Coronary artery (tissue), 2 donors: ENCODE measurements around the gene RPS6KL1.

Source experiments
- DNase-seq: peaks from one replicate; pipeline ENCODE4 v3.0.0-alpha.2; 2017; ENCODE audit warnings: low spot score
- H3K27ac ChIP-seq, 2 donors: fragments of 200-600 bp; sonication (generic); one replicate each; pipeline ENCODE4 v1.5.1; 2016 to 2019
- H3K4me3 ChIP-seq: fragments of 200-600 bp; sonication (generic); 2 replicates; pipeline ENCODE4 v1.5.1; 2016; ENCODE audit warnings: mild to moderate bottlenecking, moderate library complexity
- TF ChIP-seq, protein P1 (sequence below): fragments of 200-600 bp; sonication (generic); IDR thresholded peaks from one replicate; pipeline ENCODE4 v1.5.1; 2019; ENCODE audit warnings: antibody characterized with exemption

Gene RPS6KL1

DNA sequence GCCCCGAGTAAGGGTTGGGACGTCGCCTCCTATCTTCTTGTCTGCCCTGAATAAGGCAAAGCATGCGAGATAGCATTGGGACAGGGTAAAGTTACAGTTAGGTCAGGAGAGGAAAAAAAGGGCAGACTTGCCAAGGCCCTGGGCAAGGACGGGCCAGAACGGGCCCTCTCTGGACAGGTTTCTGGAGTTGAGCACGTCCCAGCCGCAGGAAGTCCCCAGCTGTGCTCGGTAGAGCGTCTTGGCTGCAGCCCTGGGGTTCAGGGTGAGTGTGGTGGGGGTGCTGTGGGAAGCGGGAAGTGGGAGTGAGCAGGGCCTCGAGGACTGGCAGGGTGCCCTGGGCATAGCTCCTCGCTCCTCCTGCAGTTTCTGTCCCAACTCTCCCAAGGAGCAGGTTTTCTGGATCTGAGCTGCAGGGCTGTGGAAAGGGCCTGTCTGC lies 5.4 kb downstream of the RPS6KL1 start:
- peak overlapping the region; percentile 58 to 82 for H3K27ac ChIP-seq
- TF ChIP-seq, protein P1, sequence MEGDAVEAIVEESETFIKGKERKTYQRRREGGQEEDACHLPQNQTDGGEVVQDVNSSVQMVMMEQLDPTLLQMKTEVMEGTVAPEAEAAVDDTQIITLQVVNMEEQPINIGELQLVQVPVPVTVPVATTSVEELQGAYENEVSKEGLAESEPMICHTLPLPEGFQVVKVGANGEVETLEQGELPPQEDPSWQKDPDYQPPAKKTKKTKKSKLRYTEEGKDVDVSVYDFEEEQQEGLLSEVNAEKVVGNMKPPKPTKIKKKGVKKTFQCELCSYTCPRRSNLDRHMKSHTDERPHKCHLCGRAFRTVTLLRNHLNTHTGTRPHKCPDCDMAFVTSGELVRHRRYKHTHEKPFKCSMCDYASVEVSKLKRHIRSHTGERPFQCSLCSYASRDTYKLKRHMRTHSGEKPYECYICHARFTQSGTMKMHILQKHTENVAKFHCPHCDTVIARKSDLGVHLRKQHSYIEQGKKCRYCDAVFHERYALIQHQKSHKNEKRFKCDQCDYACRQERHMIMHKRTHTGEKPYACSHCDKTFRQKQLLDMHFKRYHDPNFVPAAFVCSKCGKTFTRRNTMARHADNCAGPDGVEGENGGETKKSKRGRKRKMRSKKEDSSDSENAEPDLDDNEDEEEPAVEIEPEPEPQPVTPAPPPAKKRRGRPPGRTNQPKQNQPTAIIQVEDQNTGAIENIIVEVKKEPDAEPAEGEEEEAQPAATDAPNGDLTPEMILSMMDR, result no peak
- DNase-seq, result peak; percentile 83
- H3K4me3 ChIP-seq, result no peak overlapping the region

DNA sequence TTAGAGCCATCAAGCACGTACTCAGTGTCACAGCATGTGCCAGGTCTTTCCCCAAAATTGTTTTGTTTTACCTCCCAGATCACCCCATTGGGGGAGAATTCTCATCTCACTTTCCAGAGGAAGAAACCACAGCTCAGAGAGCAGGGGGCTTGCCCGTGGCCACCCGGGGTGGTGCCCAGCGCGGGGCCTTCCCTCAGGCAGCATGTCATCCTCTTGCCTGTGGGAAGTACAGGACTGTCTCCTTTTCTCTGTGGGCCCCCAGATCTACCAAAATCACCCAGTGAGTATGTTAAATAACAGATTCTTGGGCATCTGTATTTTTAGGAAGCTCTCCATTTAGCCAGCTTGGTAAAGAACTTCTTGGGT lies 5.9 kb downstream of the RPS6KL1 start:
- peak overlapping the region; percentile 58 to 82 for H3K27ac ChIP-seq

DNA sequence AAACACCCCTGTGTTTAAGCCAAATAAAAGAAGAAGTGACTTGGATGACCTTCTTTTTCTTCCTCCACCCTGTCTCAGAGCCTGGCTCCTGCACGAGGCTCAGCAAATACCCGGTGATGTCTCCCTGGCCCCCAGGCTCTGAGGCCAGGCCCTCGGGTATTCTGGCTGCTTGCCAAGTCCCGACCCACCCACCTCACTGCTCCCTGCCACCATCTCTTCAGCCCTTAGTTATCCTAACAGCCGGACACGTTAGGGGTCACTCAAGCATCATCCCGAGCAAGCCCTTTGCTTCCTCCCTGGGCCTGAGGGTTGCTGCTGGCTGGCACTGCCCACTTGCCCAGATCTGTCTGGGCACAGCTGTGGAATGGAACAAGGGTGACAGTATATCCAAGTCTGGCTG lies 7.2 kb downstream of the RPS6KL1 start:
- DNase-seq, result no peak
- TF ChIP-seq, protein P1, result no peak
- H3K4me3 ChIP-seq, result no peak overlapping the region
- H3K27ac ChIP-seq, result no peak overlapping the region

More for the DNA sequence above, 5.9 kb downstream of the RPS6KL1 start:
- TF ChIP-seq, protein P1, result no peak
- DNase-seq, result no peak
- H3K4me3 ChIP-seq, result no peak overlapping the region

DNA sequence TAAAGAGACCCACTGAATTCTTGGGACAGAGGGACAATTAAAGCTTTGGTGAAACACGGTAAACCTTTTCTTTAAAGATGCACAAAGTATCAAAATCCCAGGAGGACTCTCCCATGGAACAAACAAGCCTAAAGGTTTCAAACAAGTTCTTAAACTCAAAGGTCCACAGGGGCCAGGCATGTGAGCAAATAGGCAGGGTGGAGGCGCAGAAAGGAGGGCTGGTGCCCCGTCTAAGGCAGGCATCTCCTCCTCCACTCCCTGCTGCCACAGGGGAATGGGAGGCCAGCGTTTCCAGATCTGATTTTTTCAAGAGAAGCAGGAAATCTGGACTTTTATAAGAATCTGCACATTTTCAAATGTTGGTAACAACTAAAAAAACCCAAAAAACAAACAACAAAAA lies 7.6 kb downstream of the RPS6KL1 start:
- H3K27ac ChIP-seq, result no peak overlapping the region
- H3K4me3 ChIP-seq, result no peak overlapping the region
- TF ChIP-seq, protein P1, result no peak
- DNase-seq, result no peak

DNA sequence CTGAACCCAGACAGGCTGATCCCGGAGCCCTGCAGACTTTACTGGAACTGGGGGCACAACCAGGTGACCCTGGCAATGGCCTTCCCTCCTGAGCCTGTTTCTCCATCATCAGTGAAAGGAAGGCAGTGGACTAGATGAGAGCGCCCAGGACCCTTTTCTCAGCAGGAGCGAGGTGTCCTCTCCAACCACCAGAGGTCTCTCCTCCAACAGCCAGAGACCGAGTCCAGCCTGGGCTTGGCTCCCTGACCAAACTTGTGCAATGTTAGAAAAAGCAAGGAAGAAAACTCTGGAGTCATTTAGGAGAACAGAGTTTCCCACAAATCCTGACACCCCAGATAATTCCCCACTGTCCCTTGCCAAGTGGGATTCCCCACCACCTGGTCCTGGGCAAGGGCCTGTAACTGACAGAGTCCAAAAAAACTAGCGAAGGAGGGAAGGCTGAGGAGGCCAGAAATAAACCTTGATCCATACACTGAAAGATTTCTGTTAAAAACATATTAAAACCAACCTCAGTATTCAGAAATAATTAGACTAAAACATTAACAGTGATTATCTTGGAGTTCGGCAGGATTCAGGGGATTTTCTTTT lies 9.0 kb downstream of the RPS6KL1 start:
- Histone ChIP-seq H3K4me3 (no peak overlapping the region), H3K27ac (peak overlapping the region in 1 of 2 donors; percentile 71)
- DNase-seq, result peak; percentile 83
- TF ChIP-seq, protein P1, result peak; percentile 61

DNA sequence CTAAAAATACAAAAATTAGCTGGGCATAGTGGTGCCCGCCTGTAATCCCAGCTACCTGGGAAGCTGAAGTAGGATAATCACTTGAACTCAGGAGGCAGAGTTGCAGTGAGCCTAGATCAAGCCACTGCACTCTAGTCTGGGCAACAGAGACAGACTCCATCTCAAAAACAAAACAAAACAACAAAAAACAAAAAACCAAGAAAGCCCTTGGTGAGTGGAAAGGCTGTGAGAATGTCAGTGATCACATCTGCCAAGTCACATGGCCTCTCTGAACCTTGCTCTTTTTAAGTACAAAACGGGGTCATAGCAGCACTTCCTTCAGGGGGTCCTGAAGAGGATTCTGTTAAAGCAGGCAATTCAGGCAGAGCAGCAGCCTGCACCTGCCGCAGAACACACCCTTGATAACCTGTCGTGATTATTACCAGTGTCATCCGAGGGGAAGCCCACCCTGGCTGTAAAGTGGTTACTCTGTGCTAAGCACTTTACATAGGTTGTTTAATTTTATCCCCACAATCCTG lies 9.6 kb downstream of the RPS6KL1 start:
- TF ChIP-seq, protein P1, result no peak
- H3K27ac ChIP-seq, result no peak overlapping the region
- no peak for DNase-seq
- H3K4me3 ChIP-seq, result no peak overlapping the region

DNA sequence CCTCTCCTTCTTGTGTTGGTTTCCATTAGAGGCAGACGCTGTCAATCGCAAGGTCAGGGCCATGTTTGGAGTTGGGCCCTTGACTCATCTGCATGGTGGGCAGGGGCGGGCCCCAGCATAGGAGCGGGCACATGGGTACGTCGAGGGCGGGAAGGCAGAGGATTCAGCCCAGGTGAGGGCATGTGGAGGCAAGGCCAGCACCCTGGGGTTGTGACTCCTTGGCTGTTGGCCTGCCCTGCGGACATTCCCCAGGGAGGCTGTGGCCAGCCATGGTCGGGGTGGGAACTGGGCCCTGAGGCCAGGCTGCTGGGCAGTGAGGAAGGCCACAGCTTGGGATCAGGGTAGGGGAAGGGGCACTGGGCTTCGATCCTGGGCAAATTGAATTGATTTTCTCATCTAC lies 10.3 kb downstream of the RPS6KL1 start:
- Histone ChIP-seq H3K4me3 (no peak overlapping the region), H3K27ac (no peak overlapping the region)
- no peak for DNase-seq
- TF ChIP-seq, protein P1, result no peak
